Stimulated activated CD8-positive, alpha-beta memory T cell treated with anti-CD3 and anti-CD28 coated beads, Interleukin-15, amount 100 ng/mL, for 4 hours (primary cell): Measurements from ENCODE around the gene SEMA3C.

Experiments used
- DNase-seq, 2 donors: peaks; one replicate each; pipeline ENCODE4 v3.0.0-alpha.2; 2020; ENCODE audit warnings: low read depth in 2 of 2

Gene SEMA3C

DNA sequence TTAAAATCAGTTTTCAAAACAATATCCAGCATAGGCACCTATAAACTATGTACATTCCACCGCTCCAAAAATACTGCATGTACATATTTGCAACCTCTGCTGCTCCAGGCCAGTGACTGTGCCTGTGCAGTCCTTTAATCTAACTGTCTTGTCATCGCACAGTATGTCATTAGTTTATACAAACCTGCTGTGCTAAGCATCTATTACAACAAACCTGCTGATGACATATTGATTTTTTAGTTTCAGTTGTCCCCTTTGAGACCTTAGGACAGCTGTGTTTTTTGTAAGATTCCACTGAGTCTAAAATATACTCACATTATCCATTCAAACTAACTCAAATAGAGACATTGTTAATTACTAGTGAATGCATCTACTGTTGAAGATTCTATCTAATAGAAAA, 33.1 kb downstream of the SEMA3C start:
- no peak for DNase-seq

DNA sequence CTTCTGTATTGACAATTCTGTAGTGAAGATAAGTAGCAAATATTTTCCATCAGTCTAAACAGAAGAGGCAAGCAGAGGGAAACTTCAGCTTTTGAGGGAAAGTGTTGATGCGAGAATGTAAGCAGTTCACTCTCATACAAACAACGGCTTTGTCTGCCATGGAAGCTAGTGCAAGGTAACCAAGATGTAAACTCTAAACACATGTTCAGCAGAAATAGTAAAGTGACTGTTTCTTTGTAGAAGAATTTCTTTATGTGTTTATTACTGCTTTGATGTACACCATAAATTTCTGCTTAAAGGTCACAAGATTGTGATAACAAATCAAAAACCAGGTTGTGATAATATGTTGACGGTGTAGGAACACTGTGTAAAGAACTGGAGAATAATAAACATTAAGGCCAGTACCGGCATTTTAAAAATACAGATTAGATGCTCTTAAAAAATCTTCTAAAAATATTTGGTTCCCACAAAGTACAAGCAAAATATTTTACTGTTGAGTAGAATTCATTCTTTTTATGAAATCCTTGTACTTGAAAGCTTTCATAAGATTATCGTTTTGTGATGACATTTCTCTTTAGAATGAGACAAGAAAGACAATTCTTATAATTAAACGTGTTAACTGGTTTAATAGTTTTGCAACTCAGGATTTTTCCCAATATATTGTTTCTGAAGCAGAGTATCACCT, 34.2 kb downstream of the SEMA3C start:
- no peak for DNase-seq

DNA sequence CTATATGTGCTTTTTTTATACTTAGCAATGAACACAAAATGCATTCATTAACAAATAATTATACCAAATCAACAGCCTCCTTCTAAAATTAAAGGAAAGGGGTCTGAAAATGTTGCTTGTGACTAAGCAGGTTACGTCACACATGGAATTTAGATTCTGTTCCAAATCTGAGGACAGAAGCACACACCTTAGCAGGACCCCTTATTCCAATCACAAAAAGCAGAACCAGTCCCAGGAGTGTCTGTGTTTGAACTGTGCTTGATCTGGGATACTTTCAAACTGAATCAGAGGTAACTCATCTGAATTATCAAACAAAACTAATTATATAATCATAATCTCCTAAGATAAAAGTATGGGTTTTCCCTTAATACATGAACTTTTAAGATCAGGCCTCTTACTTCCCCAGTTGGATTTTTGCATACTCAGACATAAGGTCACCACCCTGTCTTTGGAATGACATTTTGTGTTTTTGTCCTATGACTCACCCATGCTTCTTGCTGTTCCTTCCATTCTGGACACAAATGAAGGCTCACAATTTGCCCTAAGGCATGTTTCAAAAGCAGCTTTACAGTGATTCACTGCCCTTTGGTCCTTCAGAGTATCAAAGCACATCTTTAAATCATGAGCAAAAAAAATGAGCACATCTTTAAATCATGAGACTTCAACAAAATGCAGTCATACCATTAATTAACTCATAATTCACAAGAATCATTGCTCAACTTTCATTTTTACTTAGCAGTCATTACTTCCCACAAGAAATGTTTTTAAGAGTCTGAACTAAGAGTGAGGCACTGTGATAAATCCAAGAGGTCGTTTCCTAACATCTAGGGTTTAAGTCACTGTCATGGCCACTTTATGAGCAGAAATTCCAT, 35.5 kb downstream of the SEMA3C start:
- no peak for DNase-seq

- no peak for DNase-seq
Observed at GRCh38 chr7:80882213-80882801, 36.5 kb downstream of the SEMA3C start.

- no peak for DNase-seq
Observed at GRCh38 chr7:80881351-80881900, 37.4 kb downstream of the SEMA3C start.

- DNase-seq, result no peak
Observed at GRCh38 chr7:80879849-80880248, 39.0 kb downstream of the SEMA3C start.

- no peak for DNase-seq
Observed at GRCh38 chr7:80876894-80877414, 41.9 kb downstream of the SEMA3C start.

DNA sequence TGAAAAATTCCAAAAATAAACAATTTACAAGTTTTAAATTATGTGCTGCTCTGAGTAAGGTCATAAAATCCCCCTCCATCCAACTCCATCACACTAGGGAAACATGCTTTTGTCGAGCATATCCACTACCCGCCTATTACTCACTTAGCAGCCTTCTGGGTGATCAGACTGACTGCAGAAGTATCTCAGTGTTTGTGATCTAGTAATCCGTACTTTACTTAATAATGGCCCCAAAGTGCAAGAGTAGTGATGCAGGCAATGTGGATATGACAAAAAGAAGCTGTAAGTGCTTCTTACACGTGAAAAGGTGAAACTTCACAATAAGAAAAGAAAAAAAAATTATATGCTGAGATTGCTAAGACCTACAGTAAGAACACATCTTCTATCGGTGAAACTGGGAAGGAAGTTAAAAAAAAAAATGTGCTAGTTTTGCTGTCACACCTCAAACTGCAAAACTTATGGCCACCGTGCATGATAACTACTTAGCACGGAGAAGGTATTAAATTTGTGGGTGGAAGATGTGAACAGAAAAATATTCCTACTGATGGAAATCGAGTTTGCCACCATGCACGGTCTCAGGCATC, 43.2 kb downstream of the SEMA3C start:
- no peak for DNase-seq

DNA sequence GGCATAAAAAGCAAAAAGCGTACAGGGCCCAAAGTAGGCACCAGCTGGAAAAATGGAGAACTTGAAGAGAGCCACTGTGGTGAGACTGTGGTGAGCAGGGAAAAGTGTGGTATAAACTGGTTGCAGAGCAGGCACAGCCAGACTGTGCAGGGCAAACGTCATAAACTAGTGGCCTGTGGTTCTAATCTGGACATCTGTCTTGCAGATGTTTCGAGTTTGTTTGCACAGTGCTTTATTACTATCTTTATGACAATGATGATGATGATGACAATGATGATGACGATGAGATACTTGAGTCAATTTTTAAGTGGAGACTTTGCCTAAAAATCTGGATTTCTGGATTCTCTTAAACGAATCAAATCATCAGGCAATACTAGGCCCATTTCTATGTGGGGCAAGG, 45.7 kb downstream of the SEMA3C start:
- DNase-seq, result no peak

GRCh38 chr7:80871228-80871627, 47.6 kb downstream of the SEMA3C start:
- no peak for DNase-seq

- no peak for DNase-seq
Observed at GRCh38 chr7:80870813-80871212, 48.0 kb downstream of the SEMA3C start.

DNA sequence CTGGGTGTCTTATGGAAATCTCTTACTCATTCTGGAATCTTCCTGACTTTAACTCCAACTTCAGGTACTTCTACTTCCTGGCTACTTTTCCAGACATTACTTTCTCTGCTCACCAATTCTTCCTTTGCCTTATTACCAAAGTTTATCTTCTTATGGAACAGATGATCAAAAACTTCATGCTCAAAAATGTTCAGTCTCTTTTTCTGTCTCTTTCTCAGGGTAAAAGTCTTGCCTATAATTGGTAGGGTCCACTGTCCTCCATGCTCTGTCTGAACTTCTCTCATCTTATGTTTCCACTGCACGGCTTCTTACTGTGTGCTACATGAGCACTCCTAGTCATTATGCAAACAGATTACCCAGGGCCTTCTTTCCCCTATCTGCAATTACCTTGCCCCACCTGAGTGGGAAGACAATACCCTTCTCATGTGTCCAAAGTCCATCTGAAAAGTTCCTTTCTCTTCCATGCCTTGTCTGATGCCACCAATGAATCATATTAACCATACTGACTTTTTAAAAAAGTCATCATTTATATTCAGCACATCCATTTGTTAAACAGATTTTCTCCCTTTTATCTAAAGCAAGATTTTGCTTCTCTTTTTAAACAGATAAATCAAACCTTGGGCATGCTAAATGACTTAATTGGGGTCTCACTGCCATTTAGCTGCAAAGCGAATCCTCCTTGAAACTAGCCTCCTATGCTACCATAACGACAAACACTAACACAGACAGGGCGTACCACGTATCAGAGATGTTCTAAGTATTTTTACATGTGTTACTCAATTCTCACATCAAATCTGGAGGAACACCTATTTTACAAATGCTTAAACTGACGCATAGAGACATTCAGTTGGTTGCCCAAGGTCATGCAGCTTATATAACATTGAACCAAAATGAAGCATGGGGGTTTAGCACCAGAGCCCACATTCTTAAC, 48.8 kb downstream of the SEMA3C start:
- no peak for DNase-seq

DNA sequence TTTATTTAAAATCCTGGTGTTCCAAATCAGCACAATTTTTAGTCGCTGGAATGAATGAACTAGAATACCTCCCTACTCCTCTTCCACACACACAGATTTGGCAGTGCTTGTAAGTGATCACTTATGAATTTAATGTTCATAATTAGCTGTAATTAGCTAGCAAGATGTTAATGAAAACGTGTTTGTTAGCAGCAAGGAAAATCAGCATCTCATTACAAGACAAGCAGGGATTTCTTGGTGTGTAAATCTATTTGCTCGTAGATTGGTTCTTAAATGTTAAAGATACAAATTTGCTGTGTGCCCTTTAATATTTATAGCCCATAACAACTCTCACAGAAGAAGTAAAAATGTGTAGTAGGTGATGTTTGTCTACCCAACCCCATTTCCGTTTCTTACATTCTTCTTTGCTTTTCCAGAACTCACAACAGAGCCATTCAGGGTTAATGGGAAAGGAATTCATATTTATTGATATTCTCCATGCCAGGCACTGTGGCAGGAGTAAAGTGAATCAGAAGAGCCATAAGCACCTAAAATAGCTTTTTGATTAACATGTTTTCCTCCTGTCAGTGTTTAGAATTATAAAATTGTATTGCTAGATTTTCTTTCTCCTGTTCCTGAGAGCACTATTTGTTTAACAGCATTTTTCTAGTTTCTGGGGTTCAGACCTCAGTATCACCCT, 49.6 kb downstream of the SEMA3C start:
- DNase-seq, result no peak

GRCh38 chr7:80868566-80868965, 50.3 kb downstream of the SEMA3C start:
- DNase-seq, result no peak

DNA sequence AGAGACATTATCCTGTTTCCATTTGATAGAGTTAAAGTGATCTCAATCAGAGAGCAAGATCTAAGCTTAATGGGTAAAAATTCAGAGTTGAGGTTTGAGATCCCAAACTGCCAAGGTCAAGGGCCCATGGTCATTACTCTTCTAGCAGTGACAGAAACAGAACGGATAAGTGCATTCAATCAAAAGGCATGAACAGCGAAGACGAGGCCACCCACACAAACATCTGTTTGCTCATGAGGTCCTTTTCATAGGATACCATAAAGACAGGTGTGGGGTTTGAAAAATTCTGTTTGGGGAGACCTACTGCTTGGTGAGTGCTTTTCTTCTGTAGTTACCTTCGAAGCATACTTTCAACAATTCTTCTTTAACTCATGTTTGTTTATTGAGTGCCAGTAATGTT, 58.3 kb downstream of the SEMA3C start:
- no peak for DNase-seq

- DNase-seq, result no peak
Observed at GRCh38 chr7:80859272-80859970, 59.4 kb downstream of the SEMA3C start.

- DNase-seq, result no peak
Observed at GRCh38 chr7:80858141-80858903, 60.5 kb downstream of the SEMA3C start.

- DNase-seq, result no peak
Observed at GRCh38 chr7:80856769-80857168, 62.1 kb downstream of the SEMA3C start.
